ENCODE measurements around the gene CGB8.

- no peak for TF ChIP-seq CTCF (conservative IDR thresholded peaks at IDR 0.05; ENCODE audit: low read depth in 2 of 2)
- no peak for TF ChIP-seq EZH2phosphoT487 (IDR thresholded peaks at IDR 0.05; ENCODE audit: unreplicated experiment)
- TF ChIP-seq, protein P1, sequence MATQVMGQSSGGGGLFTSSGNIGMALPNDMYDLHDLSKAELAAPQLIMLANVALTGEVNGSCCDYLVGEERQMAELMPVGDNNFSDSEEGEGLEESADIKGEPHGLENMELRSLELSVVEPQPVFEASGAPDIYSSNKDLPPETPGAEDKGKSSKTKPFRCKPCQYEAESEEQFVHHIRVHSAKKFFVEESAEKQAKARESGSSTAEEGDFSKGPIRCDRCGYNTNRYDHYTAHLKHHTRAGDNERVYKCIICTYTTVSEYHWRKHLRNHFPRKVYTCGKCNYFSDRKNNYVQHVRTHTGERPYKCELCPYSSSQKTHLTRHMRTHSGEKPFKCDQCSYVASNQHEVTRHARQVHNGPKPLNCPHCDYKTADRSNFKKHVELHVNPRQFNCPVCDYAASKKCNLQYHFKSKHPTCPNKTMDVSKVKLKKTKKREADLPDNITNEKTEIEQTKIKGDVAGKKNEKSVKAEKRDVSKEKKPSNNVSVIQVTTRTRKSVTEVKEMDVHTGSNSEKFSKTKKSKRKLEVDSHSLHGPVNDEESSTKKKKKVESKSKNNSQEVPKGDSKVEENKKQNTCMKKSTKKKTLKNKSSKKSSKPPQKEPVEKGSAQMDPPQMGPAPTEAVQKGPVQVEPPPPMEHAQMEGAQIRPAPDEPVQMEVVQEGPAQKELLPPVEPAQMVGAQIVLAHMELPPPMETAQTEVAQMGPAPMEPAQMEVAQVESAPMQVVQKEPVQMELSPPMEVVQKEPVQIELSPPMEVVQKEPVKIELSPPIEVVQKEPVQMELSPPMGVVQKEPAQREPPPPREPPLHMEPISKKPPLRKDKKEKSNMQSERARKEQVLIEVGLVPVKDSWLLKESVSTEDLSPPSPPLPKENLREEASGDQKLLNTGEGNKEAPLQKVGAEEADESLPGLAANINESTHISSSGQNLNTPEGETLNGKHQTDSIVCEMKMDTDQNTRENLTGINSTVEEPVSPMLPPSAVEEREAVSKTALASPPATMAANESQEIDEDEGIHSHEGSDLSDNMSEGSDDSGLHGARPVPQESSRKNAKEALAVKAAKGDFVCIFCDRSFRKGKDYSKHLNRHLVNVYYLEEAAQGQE (IDR thresholded peaks at IDR 0.05; ENCODE audit: unreplicated experiment), result no peak
- TF ChIP-seq POLR2AphosphoS5 (IDR thresholded peaks at IDR 0.05; ENCODE audit: low read depth), result no peak
- no peak for TF ChIP-seq EZH2 (IDR thresholded peaks at IDR 0.05; ENCODE audit: low read depth, unreplicated experiment)
- TF ChIP-seq JUNB (IDR thresholded peaks at IDR 0.05; ENCODE audit: unreplicated experiment), result no peak
- no peak for TF ChIP-seq NANOG (IDR thresholded peaks at IDR 0.05; ENCODE audit: borderline replicate concordance)
- no peak for TF ChIP-seq CREB1 (CRISPR knock-in tag; IDR thresholded peaks at IDR 0.05; ENCODE audit: low read depth)
- no peak for TF ChIP-seq ZNF114 (CRISPR knock-in tag; IDR thresholded peaks at IDR 0.05)
Measured at GRCh38 chr19:49010453-49010852, 38.5 kb downstream of the CGB8 start.
